ENCODE results near the gene TYROBP. TPM values are rescaled to one million over a fixed set of nuclear protein-coding genes. Genes with fewer than 3 reads are reported as not detected.
A peak's percentile ranks its signal among the peaks of the same experiment; 100 is the strongest.

Gene TYROBP
- total RNA-seq, 1 donor from 2014 or later, result not detected

DNA sequence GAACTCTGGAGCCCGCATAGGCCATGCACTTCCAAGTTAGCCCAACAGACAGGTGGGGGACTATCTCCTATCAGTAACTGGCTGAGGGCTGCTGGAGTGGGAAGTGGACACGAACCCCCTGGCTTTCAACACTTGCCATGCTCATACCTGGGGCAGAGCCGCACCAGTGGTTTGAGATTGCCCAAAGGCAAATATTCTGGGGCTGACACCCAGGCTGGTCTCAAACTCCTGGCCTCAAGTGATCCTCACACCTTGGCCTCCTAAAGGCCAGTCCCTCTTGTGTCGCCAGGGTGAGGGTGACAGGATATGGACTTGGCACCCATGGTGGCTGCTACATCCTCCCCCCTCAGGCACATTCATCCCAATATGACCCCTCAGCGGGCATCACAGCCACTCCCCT, 20.9 kb downstream of the TYROBP start:
- H3K27me3 Mint-ChIP-seq (ENCODE audit: low read depth), result peaks cover 8% of the 10 kb centered on the region
- TF ChIP-seq, protein P1, sequence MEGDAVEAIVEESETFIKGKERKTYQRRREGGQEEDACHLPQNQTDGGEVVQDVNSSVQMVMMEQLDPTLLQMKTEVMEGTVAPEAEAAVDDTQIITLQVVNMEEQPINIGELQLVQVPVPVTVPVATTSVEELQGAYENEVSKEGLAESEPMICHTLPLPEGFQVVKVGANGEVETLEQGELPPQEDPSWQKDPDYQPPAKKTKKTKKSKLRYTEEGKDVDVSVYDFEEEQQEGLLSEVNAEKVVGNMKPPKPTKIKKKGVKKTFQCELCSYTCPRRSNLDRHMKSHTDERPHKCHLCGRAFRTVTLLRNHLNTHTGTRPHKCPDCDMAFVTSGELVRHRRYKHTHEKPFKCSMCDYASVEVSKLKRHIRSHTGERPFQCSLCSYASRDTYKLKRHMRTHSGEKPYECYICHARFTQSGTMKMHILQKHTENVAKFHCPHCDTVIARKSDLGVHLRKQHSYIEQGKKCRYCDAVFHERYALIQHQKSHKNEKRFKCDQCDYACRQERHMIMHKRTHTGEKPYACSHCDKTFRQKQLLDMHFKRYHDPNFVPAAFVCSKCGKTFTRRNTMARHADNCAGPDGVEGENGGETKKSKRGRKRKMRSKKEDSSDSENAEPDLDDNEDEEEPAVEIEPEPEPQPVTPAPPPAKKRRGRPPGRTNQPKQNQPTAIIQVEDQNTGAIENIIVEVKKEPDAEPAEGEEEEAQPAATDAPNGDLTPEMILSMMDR (conservative IDR thresholded peaks at IDR 0.05), result no peak
- DNase-seq (ENCODE audit: low read depth, low spot score), result no peak
- no peaks in the 10 kb centered on the region for H3K4me1 Mint-ChIP-seq
- no peaks in the 10 kb centered on the region for H3K9me3 Mint-ChIP-seq
- H3K27ac Mint-ChIP-seq (ENCODE audit: unreplicated experiment), result no peak overlapping the region
- H3K4me3 Mint-ChIP-seq, result no peak overlapping the region
- peaks cover 6% of the 10 kb centered on the region for H3K36me3 Mint-ChIP-seq (ENCODE audit: low read depth)

DNA sequence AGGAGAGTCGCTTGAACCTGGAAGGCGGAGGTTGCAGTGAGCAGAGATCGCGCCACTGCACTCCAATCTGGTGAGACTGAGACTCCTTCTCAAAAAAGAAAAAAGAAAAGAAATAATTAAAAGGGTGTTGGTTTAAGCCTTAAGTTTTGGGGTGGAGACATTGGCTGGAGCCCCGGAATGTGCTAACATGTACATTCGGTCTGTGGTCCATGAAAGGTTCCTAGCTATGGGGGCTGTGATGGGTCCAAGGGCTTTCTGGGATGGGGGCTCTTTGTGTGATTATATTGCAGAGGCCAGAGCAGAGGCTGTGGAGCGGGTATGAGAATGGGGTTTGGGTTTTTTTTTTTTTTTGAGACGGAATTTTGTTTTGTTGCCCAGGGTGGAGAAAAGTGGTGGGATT, 22.2 kb downstream of the TYROBP start:
- H3K27ac Mint-ChIP-seq (ENCODE audit: unreplicated experiment), result no peak overlapping the region
- no peak overlapping the region for H3K4me3 Mint-ChIP-seq
- TF ChIP-seq, protein P1 (conservative IDR thresholded peaks at IDR 0.05), result no peak
- H3K4me1 Mint-ChIP-seq, result no peaks in the 10 kb centered on the region
- DNase-seq (ENCODE audit: low read depth, low spot score), result no peak
- peaks cover 9% of the 10 kb centered on the region for H3K27me3 Mint-ChIP-seq (ENCODE audit: low read depth)
- H3K36me3 Mint-ChIP-seq (ENCODE audit: low read depth), result peaks cover 6% of the 10 kb centered on the region
- H3K9me3 Mint-ChIP-seq, result no peaks in the 10 kb centered on the region

DNA sequence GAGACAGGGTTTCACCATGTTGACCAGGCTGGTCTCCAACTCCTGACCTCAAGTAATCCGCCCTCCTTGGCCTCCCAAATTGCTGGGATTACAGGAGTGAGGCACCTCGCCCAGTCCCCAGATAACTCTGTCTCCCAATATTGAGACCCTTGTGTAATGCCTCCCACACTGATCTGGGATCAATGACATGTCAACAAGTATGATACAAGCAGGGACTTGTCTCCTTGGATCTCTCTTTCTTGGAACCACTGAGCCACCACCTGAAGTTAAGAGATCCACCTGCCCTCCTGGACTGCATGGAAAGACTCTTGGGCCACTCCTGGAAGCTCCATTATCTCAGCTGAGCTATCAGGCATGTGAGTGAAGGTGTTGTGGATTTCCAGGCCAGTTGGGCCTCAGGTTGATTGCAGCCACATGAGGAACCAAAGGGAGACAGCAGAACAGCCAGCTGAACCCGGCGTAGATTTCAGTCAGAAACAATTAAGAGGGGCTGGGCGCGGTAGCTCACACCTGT, 22.8 kb downstream of the TYROBP start:
- no peak overlapping the region for H3K4me3 Mint-ChIP-seq
- TF ChIP-seq, protein P1 (conservative IDR thresholded peaks at IDR 0.05), result no peak
- DNase-seq (ENCODE audit: low read depth, low spot score), result no peak
- no peaks in the 10 kb centered on the region for H3K4me1 Mint-ChIP-seq
- peaks cover 6% of the 10 kb centered on the region for H3K36me3 Mint-ChIP-seq (ENCODE audit: low read depth)
- no peak overlapping the region for H3K27ac Mint-ChIP-seq (ENCODE audit: unreplicated experiment)
- no peaks in the 10 kb centered on the region for H3K9me3 Mint-ChIP-seq
- H3K27me3 Mint-ChIP-seq (ENCODE audit: low read depth), result peaks cover 9% of the 10 kb centered on the region

DNA sequence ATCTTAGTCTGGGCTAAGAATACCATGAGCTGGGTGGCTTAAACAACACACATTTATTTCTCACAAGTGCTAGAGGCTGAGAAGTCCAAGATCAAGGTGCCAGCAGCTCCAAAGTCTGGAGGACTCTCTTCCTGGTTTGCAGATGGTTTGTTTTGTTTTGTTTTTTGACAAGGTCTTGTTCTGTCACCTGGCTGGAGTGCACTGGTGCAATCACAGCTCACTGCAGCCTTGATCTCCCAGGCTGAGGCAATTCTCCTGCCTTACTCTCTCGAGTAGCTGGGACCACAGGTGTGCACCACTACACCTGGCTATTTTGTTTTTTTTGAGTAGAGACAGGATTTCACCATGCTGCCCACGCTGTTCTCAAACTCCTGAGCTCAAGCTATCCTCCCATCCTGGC, 24.2 kb downstream of the TYROBP start:
- Mint-ChIP-seq H3K4me3 (no peak overlapping the region), H3K36me3 (ENCODE audit: low read depth) (peaks cover 2% of the 10 kb centered on the region), H3K27ac (ENCODE audit: unreplicated experiment) (no peak overlapping the region), H3K9me3 (no peaks in the 10 kb centered on the region), H3K27me3 (ENCODE audit: low read depth) (peaks cover 9% of the 10 kb centered on the region), H3K4me1 (peaks cover 7% of the 10 kb centered on the region)
- no peak for DNase-seq (ENCODE audit: low read depth, low spot score)
- TF ChIP-seq, protein P1 (conservative IDR thresholded peaks at IDR 0.05), result no peak

DNA sequence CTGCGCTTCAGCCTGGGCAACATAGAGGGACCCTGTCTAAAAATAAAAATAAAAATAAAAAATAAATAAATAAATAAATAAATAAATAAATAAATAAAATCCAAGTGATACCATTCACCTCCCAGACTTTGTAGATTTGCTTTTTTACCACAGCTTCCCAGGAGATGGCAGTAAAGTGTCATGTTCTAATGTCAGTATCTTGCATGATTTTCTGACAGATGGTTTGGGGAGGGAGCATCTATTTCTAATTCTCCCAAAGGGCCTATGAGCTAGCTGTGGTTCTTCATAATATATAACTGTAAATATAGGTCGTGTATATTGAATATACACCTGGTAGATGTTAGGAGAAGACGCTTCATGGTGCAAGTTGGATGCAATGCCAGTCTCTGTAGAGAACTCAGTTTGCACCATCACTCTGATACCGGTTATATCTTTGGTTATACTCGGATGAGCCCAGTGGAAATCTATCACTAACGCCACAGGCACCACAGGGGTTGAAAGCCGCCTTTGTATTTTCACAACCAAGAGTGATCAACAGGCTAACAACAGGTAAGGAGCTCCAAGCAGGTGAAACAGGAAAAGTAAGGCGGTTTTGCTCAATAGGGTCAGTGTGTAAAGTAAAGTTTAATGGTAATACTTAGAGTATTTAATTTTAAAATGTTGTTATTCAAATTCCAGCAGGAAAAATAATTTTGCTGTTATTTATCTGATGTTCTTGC, 25.8 kb downstream of the TYROBP start:
- no peak overlapping the region for H3K4me3 Mint-ChIP-seq

More for the DNA sequence above, 25.8 kb downstream of the TYROBP start:
- Mint-ChIP-seq H3K36me3 (ENCODE audit: low read depth) (no peaks in the 10 kb centered on the region), H3K27ac (ENCODE audit: unreplicated experiment) (no peak overlapping the region), H3K4me1 (peaks cover 7% of the 10 kb centered on the region), H3K9me3 (no peaks in the 10 kb centered on the region), H3K27me3 (ENCODE audit: low read depth) (peaks cover 9% of the 10 kb centered on the region)
- DNase-seq (ENCODE audit: low read depth, low spot score), result no peak
- TF ChIP-seq, protein P1 (conservative IDR thresholded peaks at IDR 0.05), result peak; percentile 64
